Transverse colon (tissue), 4 donors: ENCODE data around the gene MUC12. TPM values are rescaled to one million over a fixed set of nuclear protein-coding genes. Genes with fewer than 3 reads are reported as not detected.
"Not testable (repeated sequence)": the region's sequence is repeated elsewhere in the genome, so short reads cannot be mapped to it uniquely, and the experiment has no call there.

Experiments used
- DNase-seq: peaks from one replicate; pipeline ENCODE4 v3.0.0-alpha.2; 2019
- H3K27ac ChIP-seq, 4 donors: fragments of 200-600 bp; sonication (generic); 2 replicates each; pipeline ENCODE4 v1.5.1; 2016 to 2018; ENCODE audit warnings: inconsistent platforms in 4 of 4
- H3K27me3 ChIP-seq: fragments of 200-600 bp; sonication (generic); 2 replicates; pipeline ENCODE4 v1.5.1; 2017; ENCODE audit warnings: inconsistent platforms
- H3K36me3 ChIP-seq, 4 donors: fragments of 200-600 bp; sonication (generic); 2 replicates each; pipeline ENCODE4 v1.5.1; 2017 to 2019; ENCODE audit warnings: inconsistent platforms in 4 of 4
- H3K4me1 ChIP-seq, 4 donors: fragments of 200-600 bp; sonication (generic); 2 replicates each; pipeline ENCODE4 v1.5.1; 2017 to 2020; ENCODE audit warnings: inconsistent platforms in 4 of 4
- H3K4me3 ChIP-seq, 4 donors: fragments of 200-600 bp; sonication (generic); 1 replicate in 1 of 4; 2 replicates in 3 of 4; pipeline versions ENCODE4 v1.5.1 to v1.6.1; 2017 to 2019; ENCODE audit warnings: inconsistent platforms in 4 of 4
- H3K9me3 ChIP-seq, 2 donors: fragments of 200-600 bp; sonication (generic); 2 replicates each; pipeline ENCODE4 v1.5.1; 2017 to 2019; ENCODE audit warnings: inconsistent platforms in 2 of 2
- CTCF ChIP-seq, 5 experiments: fragments of 200-600 bp in 3 of 5; fragments of 450-650 bp in 2 of 5; sonication (generic) in 3 of 5; IDR thresholded peaks; 1 replicate in 2 of 5; 2 replicates in 3 of 5; pipeline ENCODE4 v1.5.1; 2016 to 2017; ENCODE audit warnings: antibody characterized with exemption in 5 of 5, inconsistent platforms in 3 of 5, mild to moderate bottlenecking in 2 of 5, moderate library complexity in 1 of 5
- POLR2A ChIP-seq: fragments of 450-650 bp; IDR thresholded peaks from one replicate; pipeline ENCODE4 v1.6.1; 2016; ENCODE audit warnings: antibody characterized with exemption, mild to moderate bottlenecking, moderate library complexity
- POLR2AphosphoS5 ChIP-seq, 3 donors: sonication (generic); formaldehyde crosslinking; IDR thresholded peaks; one replicate each; pipeline ENCODE4 v1.6.1; 2016; ENCODE audit warnings: antibody characterized with exemption in 3 of 3
- WGBS, 2 donors: methylation state at CpG; one replicate each; pipeline ENCODE4 v1.1.5; 2018; ENCODE audit warnings: low coverage in 1 of 2; 5-methylcytosine and 5-hydroxymethylcytosine counted together
- in situ Hi-C, 4 donors: fragments of 200-750 bp; cut with MboI; loops; one replicate each; pipeline versions ENCODE4 v1.15.0 to v1.15.1; 2017; ENCODE audit warnings: low sequenced_read_pairs in 3 of 4, low pct_ligation_motif_present in 1 of 4, low pct_unique_long_range_greater_than_20kb in 1 of 4
- intact Hi-C: fragments of 100-400 bp; cut with DNase I; formaldehyde crosslinking; loops from one replicate; pipeline ENCODE4 v1.15.1; 2023; ENCODE audit warnings: low total_unique reads
- total RNA-seq, 4 donors: library from RNA; depleted of rRNA; stranded (reverse); fragments of >200 nt; gene quantifications; one replicate each; pipeline ENCODE4 v1.1.0, GENCODE V29; 2016

Gene MUC12
- total RNA-seq, 4 donors from 2014 or later, result 90.2 to 2,095 (median 445) TPM

DNA sequence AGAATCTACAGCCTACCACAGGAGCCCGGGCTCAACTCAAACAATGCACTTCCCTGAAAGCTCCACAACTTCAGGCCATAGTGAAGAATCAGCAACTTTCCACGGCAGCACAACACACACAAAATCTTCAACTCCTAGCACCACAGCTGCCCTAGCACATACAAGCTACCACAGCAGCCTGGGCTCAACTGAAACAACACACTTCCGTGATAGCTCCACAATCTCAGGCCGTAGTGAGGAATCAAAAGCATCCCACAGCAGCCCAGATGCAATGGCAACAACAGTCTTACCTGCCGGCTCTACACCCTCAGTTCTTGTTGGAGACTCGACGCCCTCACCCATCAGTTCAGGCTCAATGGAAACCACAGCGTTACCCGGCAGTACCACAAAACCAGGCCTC lies 22.3 kb downstream of the MUC12 start:
- peaks cover 0 to 4% (median 0%) of the 10 kb centered on the region in 4 donors for H3K36me3 ChIP-seq
- no peak overlapping the region for H3K4me3 ChIP-seq
- H3K27me3 ChIP-seq, result no peaks in the 10 kb centered on the region
- in situ Hi-C loops (no loop called here), intact Hi-C loops (loop anchor here (1.0 kb wide), 1 partner anchor 29 kb away; the partner anchor contains the start of gene MUC17)
- DNase-seq, result no peak
- no peaks in the 10 kb centered on the region for H3K9me3 ChIP-seq
- TF ChIP-seq POLR2A (no peak), CTCF (IDR thresholded peaks at IDR 0.05) (no peak)
- WGBS, 2 donors, result 96 to 100% methylated on average over 7 to 9 of the region's 9 CpGs
- no peaks in the 10 kb centered on the region for H3K4me1 ChIP-seq
- no peak overlapping the region for H3K27ac ChIP-seq

DNA sequence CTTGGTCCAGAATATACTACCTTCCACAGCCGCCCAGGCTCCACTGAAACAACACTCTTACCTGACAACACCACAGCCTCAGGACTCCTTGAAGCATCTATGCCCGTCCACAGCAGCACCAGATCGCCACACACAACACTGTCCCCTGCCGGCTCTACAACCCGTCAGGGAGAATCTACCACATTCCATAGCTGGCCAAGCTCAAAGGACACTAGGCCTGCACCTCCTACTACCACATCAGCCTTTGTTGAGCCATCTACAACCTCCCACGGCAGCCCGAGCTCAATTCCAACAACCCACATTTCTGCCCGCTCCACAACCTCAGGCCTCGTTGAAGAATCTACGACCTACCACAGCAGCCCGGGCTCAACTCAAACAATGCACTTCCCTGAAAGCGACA lies 22.9 kb downstream of the MUC12 start:
- in situ Hi-C loops, result not testable (repeated sequence)
- intact Hi-C loops, result loop anchor here (1.0 kb wide), 1 partner anchor 28 kb away; the partner anchor contains the start of gene MUC17
- 89% methylated on average over 12 of the region's 12 CpGs for WGBS, 2 donors

GRCh38 chr7:100994671-100995070 lies 25.3 kb downstream of the MUC12 start:
- intact Hi-C loops, H3K27ac ChIP-seq, H3K4me1 ChIP-seq, H3K27me3 ChIP-seq, H3K4me3 ChIP-seq, DNase-seq, in situ Hi-C loops, H3K9me3 ChIP-seq, H3K36me3 ChIP-seq: not testable (repeated sequence)
- WGBS, 2 donors, result no CpG with 5 or more reads among the region's 9 CpGs

More for the DNA sequence above, 22.9 kb downstream of the MUC12 start:
- H3K36me3 ChIP-seq, H3K27ac ChIP-seq, H3K27me3 ChIP-seq, H3K9me3 ChIP-seq, H3K4me1 ChIP-seq, DNase-seq, H3K4me3 ChIP-seq: not testable (repeated sequence)

- H3K4me1 ChIP-seq, in situ Hi-C loops, intact Hi-C loops, DNase-seq, H3K4me3 ChIP-seq, H3K27ac ChIP-seq, H3K36me3 ChIP-seq, H3K9me3 ChIP-seq, H3K27me3 ChIP-seq: not testable (repeated sequence)
- 86% methylated on average over 6 of the region's 10 CpGs; no CpG with 5 or more reads in 1 of the 2 donors for WGBS, 2 donors
Observed at GRCh38 chr7:100998530-100998929, 29.2 kb downstream of the MUC12 start.

DNA sequence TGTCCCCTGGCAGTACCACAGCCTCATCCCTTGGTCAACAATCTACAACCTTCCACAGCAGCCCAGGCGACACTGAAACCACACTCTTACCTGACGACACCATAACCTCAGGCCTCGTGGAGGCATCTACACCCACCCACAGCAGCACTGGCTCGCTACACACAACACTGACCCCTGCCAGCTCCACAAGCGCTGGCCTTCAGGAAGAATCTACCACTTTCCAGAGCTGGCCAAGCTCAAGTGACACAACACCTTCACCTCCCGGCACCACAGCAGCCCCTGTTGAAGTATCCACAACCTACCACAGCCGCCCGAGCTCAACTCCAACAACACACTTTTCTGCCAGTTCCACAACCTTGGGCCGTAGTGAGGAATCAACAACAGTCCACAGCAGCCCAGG lies 30.0 kb downstream of the MUC12 start:
- in situ Hi-C loops, DNase-seq, intact Hi-C loops: not testable (repeated sequence)

GRCh38 chr7:101000025-101000424 lies 30.7 kb downstream of the MUC12 start:
- H3K36me3 ChIP-seq, DNase-seq, H3K4me1 ChIP-seq, H3K4me3 ChIP-seq, intact Hi-C loops, H3K9me3 ChIP-seq, H3K27ac ChIP-seq, in situ Hi-C loops, H3K27me3 ChIP-seq: not testable (repeated sequence)
- peak in 1 of 3 donors; percentile 51 for TF ChIP-seq POLR2AphosphoS5 (IDR thresholded peaks at IDR 0.05)
- 90 to 92% methylated on average over 8 to 10 of the region's 10 CpGs for WGBS, 2 donors

More for the DNA sequence above, 30.0 kb downstream of the MUC12 start:
- H3K27ac ChIP-seq, H3K9me3 ChIP-seq, H3K36me3 ChIP-seq, H3K4me3 ChIP-seq, H3K27me3 ChIP-seq, H3K4me1 ChIP-seq: not testable (repeated sequence)
- no CpG with 5 or more reads among the region's 9 CpGs for WGBS, 2 donors

GRCh38 chr7:101002333-101002732 lies 33.0 kb downstream of the MUC12 start:
- in situ Hi-C loops, H3K27me3 ChIP-seq, H3K9me3 ChIP-seq, H3K36me3 ChIP-seq, DNase-seq, H3K27ac ChIP-seq, intact Hi-C loops, H3K4me1 ChIP-seq, H3K4me3 ChIP-seq: not testable (repeated sequence)
- 96 to 100% methylated on average over 1 to 4 of the region's 8 CpGs for WGBS, 2 donors

- intact Hi-C loops, result not testable (repeated sequence)
- WGBS, 2 donors, result 77 to 84% methylated on average over 2 of the region's 2 CpGs
Observed at GRCh38 chr7:101007361-101007760, 38.0 kb downstream of the MUC12 start.

More at GRCh38 chr7:101007361-101007760, 38.0 kb downstream of the MUC12 start:
- H3K9me3 ChIP-seq, H3K4me1 ChIP-seq, in situ Hi-C loops, H3K27ac ChIP-seq, H3K27me3 ChIP-seq, H3K4me3 ChIP-seq, DNase-seq: not testable (repeated sequence)
- H3K36me3 ChIP-seq, result peaks cover 0 to 11% (median 4%) of the 10 kb centered on the region in 4 donors
